ENCODE measurements around the gene ACVRL1. TPM values are rescaled to one million over a fixed set of nuclear protein-coding genes. Genes with fewer than 3 reads are reported as not detected.

ACVRL1 gene
- total RNA-seq, 1 donor from 2014 or later: 56.9 TPM

DNA sequence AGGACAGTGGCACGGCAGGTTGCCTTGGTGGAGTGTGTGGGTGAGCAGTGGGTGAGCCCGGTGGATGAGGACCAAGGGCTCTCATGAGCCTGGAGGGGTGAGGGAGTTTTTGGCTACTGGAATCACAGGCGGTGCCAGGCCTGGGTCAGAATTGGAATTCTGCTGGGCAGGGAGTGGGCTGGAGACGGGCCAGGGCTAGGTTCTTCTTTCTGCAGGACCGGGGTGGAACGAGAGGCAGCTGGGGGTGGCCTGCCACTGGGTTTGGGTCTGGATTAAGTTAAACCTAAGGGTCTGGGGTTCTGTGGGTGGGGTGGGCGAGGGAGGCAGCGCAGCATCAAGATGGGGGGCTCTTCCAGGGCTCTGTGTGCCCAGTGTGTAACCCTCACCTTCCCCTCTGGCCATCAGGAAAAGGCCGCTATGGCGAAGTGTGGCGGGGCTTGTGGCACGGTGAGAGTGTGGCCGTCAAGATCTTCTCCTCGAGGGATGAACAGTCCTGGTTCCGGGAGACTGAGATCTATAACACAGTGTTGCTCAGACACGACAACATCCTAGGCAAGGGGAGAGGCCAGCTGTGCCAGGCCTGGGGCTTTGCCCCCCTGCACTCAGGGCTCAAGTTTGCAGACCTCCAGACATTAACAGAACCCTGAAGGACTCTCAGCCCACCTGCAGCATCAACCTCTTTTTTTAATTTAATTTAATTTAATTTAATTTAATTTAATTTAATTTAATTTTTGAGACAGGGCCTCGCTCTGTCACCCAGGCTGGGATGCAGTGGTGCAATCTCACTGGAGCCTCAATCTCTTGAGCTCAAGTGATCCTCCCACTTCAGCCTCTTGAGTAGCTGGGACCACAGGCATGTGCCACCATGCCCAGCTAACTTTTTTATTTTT, 7.0 kb downstream of the ACVRL1 start:
- H3K36me3 ChIP-seq (ENCODE audit: control insufficient read depth in 3 of 3, insufficient read depth in 3 of 3, low read length in 3 of 3): peaks cover 6 to 17% (median 10%) of the 10 kb centered on the region in 3 donors
- peak overlapping the region in 1 of 3 donors; percentile 54 for H3K9ac ChIP-seq (ENCODE audit: low read depth in 1 of 3, low read length in 3 of 3)
- no peak overlapping the region for H3K27ac ChIP-seq (ENCODE audit: low read depth, low read length)
- H3K27me3 ChIP-seq (ENCODE audit: control insufficient read depth in 3 of 3, insufficient read depth in 3 of 3, low read length in 3 of 3): no peaks in the 10 kb centered on the region
- H3K4me3 ChIP-seq (ENCODE audit: low read length in 3 of 3): no peak overlapping the region
- H3K9me3 ChIP-seq (ENCODE audit: control insufficient read depth in 3 of 3, low read length in 3 of 3): no peaks in the 10 kb centered on the region
- peaks cover 49 to 76% (median 69%) of the 10 kb centered on the region in 3 donors for H3K4me1 ChIP-seq (ENCODE audit: control insufficient read depth in 3 of 3, insufficient read depth in 3 of 3, low read length in 3 of 3)

DNA sequence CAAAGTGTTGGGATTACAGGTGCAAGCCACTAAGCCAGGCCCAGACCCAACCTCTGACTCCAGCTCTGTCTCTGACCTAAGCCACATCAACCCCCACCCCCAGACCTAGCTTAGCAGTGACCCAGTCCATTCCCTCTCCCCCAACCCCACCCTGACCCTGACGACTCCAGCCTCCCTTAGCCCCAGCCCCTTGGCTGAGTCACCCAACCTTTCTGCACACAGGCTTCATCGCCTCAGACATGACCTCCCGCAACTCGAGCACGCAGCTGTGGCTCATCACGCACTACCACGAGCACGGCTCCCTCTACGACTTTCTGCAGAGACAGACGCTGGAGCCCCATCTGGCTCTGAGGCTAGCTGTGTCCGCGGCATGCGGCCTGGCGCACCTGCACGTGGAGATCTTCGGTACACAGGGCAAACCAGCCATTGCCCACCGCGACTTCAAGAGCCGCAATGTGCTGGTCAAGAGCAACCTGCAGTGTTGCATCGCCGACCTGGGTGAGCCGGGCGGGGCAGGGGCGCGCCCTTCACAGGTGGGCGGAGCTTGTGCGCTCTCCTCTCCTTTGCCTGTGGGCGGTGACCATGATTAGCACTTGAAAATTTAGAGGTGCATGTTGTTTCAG, 7.8 kb downstream of the ACVRL1 start:
- Histone ChIP-seq H3K4me1 (ENCODE audit: control insufficient read depth in 3 of 3, insufficient read depth in 3 of 3, low read length in 3 of 3) (peaks cover 41 to 74% (median 67%) of the 10 kb centered on the region in 3 donors), H3K27me3 (ENCODE audit: control insufficient read depth in 3 of 3, insufficient read depth in 3 of 3, low read length in 3 of 3) (no peaks in the 10 kb centered on the region), H3K27ac (ENCODE audit: low read depth, low read length) (no peak overlapping the region), H3K9me3 (ENCODE audit: control insufficient read depth in 3 of 3, low read length in 3 of 3) (no peaks in the 10 kb centered on the region), H3K36me3 (ENCODE audit: control insufficient read depth in 3 of 3, insufficient read depth in 3 of 3, low read length in 3 of 3) (peaks cover 6 to 19% (median 12%) of the 10 kb centered on the region in 3 donors), H3K4me3 (ENCODE audit: low read length in 3 of 3) (no peak overlapping the region), H3K9ac (ENCODE audit: low read depth in 1 of 3, low read length in 3 of 3) (no peak overlapping the region)

DNA sequence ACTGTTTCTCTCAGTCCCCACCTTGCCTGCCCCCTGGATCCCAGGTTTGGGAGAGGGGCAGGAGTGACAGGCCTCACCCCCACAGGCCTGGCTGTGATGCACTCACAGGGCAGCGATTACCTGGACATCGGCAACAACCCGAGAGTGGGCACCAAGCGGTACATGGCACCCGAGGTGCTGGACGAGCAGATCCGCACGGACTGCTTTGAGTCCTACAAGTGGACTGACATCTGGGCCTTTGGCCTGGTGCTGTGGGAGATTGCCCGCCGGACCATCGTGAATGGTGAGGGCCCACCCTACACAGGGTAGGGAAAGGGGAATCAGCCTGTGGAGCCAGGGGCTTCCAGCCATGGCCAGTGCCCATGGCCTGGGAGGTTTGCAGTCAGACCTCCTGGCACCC, 8.6 kb downstream of the ACVRL1 start:
- H3K9me3 ChIP-seq (ENCODE audit: control insufficient read depth in 3 of 3, low read length in 3 of 3): no peaks in the 10 kb centered on the region
- no peak overlapping the region for H3K27ac ChIP-seq (ENCODE audit: low read depth, low read length)
- H3K36me3 ChIP-seq (ENCODE audit: control insufficient read depth in 3 of 3, insufficient read depth in 3 of 3, low read length in 3 of 3): peaks cover 6 to 19% (median 13%) of the 10 kb centered on the region in 3 donors
- no peak overlapping the region for H3K9ac ChIP-seq (ENCODE audit: low read depth in 1 of 3, low read length in 3 of 3)
- no peak overlapping the region for H3K4me3 ChIP-seq (ENCODE audit: low read length in 3 of 3)
- H3K27me3 ChIP-seq (ENCODE audit: control insufficient read depth in 3 of 3, insufficient read depth in 3 of 3, low read length in 3 of 3): no peaks in the 10 kb centered on the region
- H3K4me1 ChIP-seq (ENCODE audit: control insufficient read depth in 3 of 3, insufficient read depth in 3 of 3, low read length in 3 of 3): peaks cover 34 to 72% (median 62%) of the 10 kb centered on the region in 3 donors

DNA sequence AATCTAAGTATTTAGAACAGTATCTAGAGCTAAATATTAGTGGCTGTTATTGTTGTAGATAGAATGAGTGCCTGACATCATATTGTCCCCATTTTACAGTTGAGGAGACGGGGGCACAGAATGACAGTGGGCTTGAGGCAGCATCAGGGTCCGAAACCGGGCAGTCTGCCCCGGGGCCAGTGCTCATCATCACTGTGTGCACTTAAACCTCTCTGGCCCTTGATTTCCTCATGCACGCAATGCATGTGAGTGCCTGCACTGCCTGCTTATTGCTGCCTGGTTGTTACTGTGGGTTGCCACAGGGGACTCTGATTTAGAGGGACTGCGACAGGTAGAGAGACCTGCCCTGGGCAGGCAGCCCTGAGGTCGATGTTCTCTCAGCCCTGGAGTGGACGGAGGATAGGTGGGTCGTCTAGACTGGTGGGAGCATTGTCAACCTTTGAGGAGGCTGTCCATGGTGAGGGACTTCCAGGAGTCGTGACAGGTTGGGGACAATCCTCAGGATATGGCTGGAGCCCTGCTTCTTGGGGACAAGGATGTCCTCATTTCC, 9.8 kb downstream of the ACVRL1 start:
- no peaks in the 10 kb centered on the region for H3K27me3 ChIP-seq (ENCODE audit: control insufficient read depth in 3 of 3, insufficient read depth in 3 of 3, low read length in 3 of 3)
- no peak overlapping the region for H3K4me3 ChIP-seq (ENCODE audit: low read length in 3 of 3)
- H3K9me3 ChIP-seq (ENCODE audit: control insufficient read depth in 3 of 3, low read length in 3 of 3): no peaks in the 10 kb centered on the region
- peaks cover 35 to 72% (median 63%) of the 10 kb centered on the region in 3 donors for H3K4me1 ChIP-seq (ENCODE audit: control insufficient read depth in 3 of 3, insufficient read depth in 3 of 3, low read length in 3 of 3)
- H3K36me3 ChIP-seq (ENCODE audit: control insufficient read depth in 3 of 3, insufficient read depth in 3 of 3, low read length in 3 of 3): peaks cover 6 to 19% (median 13%) of the 10 kb centered on the region in 3 donors
- H3K27ac ChIP-seq (ENCODE audit: low read depth, low read length): no peak overlapping the region
- H3K9ac ChIP-seq (ENCODE audit: low read depth in 1 of 3, low read length in 3 of 3): no peak overlapping the region

DNA sequence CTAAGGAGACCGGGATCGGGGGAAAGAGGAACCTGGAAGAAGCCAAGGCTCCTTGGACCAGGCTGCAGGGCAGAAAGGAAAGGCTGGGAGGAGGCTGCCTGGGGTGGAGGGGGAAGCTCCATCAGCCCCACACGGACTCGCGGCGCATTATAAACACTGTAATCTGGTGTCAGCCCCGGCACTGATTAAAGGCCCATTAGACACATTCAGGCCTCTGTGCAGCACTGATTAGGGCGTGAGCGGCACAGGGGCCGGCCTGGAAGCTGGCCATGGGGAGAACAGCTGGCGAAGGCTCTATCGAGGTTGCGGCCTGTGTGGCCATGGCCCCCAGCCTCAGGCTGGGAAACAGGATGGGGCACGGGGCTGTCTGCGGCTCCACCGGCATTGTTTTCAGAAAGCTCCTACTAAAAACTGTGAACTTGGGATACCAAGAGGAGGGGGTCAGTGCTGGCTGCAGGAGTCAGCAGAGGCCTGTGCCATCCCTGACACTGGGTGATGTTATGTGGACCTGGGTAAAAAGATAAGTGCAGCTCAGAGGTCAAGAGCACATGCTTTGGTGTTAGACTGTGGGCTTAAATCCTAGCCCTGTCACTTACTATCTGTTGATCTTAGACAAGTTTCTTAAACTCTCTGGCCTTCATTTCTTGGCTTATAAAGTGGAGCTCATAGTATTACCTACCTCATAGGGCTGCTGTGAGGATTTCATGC, 10.6 kb downstream of the ACVRL1 start:
- Histone ChIP-seq H3K9ac (ENCODE audit: low read depth in 1 of 3, low read length in 3 of 3) (peak overlapping the region in 1 of 3 donors; percentile 33), H3K27ac (ENCODE audit: low read depth, low read length) (peak overlapping the region; percentile 25), H3K4me3 (ENCODE audit: low read length in 3 of 3) (no peak overlapping the region), H3K9me3 (ENCODE audit: control insufficient read depth in 3 of 3, low read length in 3 of 3) (no peaks in the 10 kb centered on the region), H3K27me3 (ENCODE audit: control insufficient read depth in 3 of 3, insufficient read depth in 3 of 3, low read length in 3 of 3) (no peaks in the 10 kb centered on the region), H3K36me3 (ENCODE audit: control insufficient read depth in 3 of 3, insufficient read depth in 3 of 3, low read length in 3 of 3) (peaks cover 6 to 19% (median 13%) of the 10 kb centered on the region in 3 donors), H3K4me1 (ENCODE audit: control insufficient read depth in 3 of 3, insufficient read depth in 3 of 3, low read length in 3 of 3) (peaks cover 38 to 74% (median 63%) of the 10 kb centered on the region in 3 donors)

DNA sequence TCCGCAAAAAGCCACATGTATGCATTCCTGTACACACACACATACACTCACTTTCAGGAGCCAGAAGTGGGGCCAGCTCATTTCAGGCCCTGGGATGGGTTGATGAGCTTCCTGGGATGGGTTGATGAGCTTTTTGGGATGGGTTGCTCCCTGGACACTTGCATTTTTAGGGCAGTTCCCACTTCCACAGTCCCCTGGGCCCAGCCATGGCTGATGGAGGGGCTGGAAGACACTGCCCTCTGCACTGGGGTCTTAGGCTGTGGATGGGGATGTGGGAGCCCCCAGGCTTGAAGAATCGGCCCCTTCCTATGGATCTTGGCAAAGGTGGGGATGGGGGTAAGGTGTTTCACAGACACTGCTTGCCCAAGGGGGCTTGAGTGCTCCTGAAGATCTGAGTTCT, 12.7 kb downstream of the ACVRL1 start:
- Histone ChIP-seq H3K36me3 (ENCODE audit: control insufficient read depth in 3 of 3, insufficient read depth in 3 of 3, low read length in 3 of 3) (peaks cover 6 to 14% (median 13%) of the 10 kb centered on the region in 3 donors), H3K9ac (ENCODE audit: low read depth in 1 of 3, low read length in 3 of 3) (no peak overlapping the region), H3K27me3 (ENCODE audit: control insufficient read depth in 3 of 3, insufficient read depth in 3 of 3, low read length in 3 of 3) (no peaks in the 10 kb centered on the region), H3K27ac (ENCODE audit: low read depth, low read length) (no peak overlapping the region), H3K4me1 (ENCODE audit: control insufficient read depth in 3 of 3, insufficient read depth in 3 of 3, low read length in 3 of 3) (peaks cover 51 to 80% (median 70%) of the 10 kb centered on the region in 3 donors), H3K4me3 (ENCODE audit: low read length in 3 of 3) (no peak overlapping the region), H3K9me3 (ENCODE audit: control insufficient read depth in 3 of 3, low read length in 3 of 3) (no peaks in the 10 kb centered on the region)

DNA sequence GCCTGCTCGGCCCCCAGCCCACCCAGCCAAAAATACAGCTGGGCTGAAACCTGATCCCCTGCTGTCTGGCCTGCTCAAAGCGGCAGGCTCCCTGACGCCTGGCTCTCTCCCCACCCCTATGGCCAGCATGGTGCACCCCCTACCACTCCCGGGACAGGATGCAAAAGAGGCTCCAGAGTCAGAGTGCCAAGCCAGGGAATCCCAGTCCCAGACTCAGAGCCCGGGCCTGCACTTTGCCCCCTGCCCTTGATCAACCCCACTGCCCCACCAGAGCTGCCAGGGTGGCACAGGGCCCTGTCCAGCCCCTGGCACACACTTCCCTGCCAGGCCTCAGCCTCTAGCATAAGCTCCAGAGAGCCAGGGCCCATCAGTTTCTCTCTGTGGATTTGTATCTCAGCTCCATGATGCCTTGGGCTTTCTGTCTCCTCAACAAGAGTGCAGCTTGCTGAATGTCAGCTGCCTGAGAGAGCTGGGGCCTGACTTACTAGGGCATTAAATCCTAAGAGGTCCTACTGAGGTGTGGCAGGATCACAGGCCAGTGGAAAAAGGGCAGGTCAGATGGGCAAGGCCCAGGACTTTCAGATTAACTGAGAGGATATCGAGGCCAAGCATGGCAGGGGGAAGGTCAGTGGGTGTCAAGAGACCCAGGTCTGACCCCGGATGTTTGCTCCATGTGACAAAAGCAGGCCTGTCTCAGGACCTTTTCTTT, 13.9 kb downstream of the ACVRL1 start:
- no peaks in the 10 kb centered on the region for H3K27me3 ChIP-seq (ENCODE audit: control insufficient read depth in 3 of 3, insufficient read depth in 3 of 3, low read length in 3 of 3)
- H3K4me3 ChIP-seq (ENCODE audit: low read length in 3 of 3): peak overlapping the region in 1 of 3 donors; percentile 35
- H3K27ac ChIP-seq (ENCODE audit: low read depth, low read length): peak overlapping the region; percentile 77
- H3K36me3 ChIP-seq (ENCODE audit: control insufficient read depth in 3 of 3, insufficient read depth in 3 of 3, low read length in 3 of 3): peaks cover 0 to 7% (median 7%) of the 10 kb centered on the region in 3 donors
- peak overlapping the region; percentile 1 to 60 (median 38) for H3K9ac ChIP-seq (ENCODE audit: low read depth in 1 of 3, low read length in 3 of 3)
- peaks cover 62 to 80% (median 78%) of the 10 kb centered on the region in 3 donors for H3K4me1 ChIP-seq (ENCODE audit: control insufficient read depth in 3 of 3, insufficient read depth in 3 of 3, low read length in 3 of 3)
- no peaks in the 10 kb centered on the region for H3K9me3 ChIP-seq (ENCODE audit: control insufficient read depth in 3 of 3, low read length in 3 of 3)

DNA sequence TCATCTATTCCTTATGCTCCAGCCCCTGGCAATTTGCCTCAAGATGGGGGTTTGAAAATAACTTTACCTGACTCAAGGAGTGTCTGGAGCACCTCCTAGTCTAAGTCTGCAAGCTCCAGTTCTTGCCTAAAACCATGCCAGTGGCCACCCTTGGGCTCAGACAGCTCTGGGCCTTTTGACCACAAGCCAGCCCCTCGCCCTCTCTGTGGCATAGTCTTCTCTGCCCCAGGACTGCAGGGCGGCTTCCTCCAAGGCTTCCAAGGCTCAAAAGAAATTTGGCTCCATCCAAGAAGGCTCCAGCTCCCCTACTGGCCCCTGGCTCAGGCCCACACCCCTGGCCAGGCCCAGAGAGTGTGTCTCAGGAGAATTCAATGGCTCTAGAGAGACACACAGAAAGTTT, 14.8 kb downstream of the ACVRL1 start:
- Histone ChIP-seq H3K27me3 (ENCODE audit: control insufficient read depth in 3 of 3, insufficient read depth in 3 of 3, low read length in 3 of 3) (no peaks in the 10 kb centered on the region), H3K36me3 (ENCODE audit: control insufficient read depth in 3 of 3, insufficient read depth in 3 of 3, low read length in 3 of 3) (peaks cover 0 to 6% (median 5%) of the 10 kb centered on the region in 3 donors), H3K9me3 (ENCODE audit: control insufficient read depth in 3 of 3, low read length in 3 of 3) (no peaks in the 10 kb centered on the region), H3K9ac (ENCODE audit: low read depth in 1 of 3, low read length in 3 of 3) (peak overlapping the region in 1 of 3 donors; percentile 62), H3K4me3 (ENCODE audit: low read length in 3 of 3) (no peak overlapping the region), H3K4me1 (ENCODE audit: control insufficient read depth in 3 of 3, insufficient read depth in 3 of 3, low read length in 3 of 3) (peaks cover 62 to 81% (median 80%) of the 10 kb centered on the region in 3 donors), H3K27ac (ENCODE audit: low read depth, low read length) (peak overlapping the region; percentile 77)
